H1 (cell line): ENCODE measurements around the gene NOG. TPM values are rescaled to one million over a fixed set of nuclear protein-coding genes. Genes with fewer than 3 reads are reported as not detected.

Experiments
- ASH2L ChIP-seq: fragments of 200-600, 300-600 bp; sonication (generic); IDR thresholded peaks from one replicate; pipeline ENCODE4 v1.7.1; 2017; ENCODE audit warnings: low read length
- HDAC6 ChIP-seq: IDR thresholded peaks from one replicate; pipeline ENCODE4 v1.7.1; 2012; ENCODE audit warnings: low read depth, mild to moderate bottlenecking, inconsistent platforms, low read length, moderate library complexity
- RNF2 ChIP-seq: fragments of 200-900, 300-1000 bp; sonication (generic); IDR thresholded peaks from 2 replicates; pipeline ENCODE4 v1.7.1; 2016; ENCODE audit warnings: borderline replicate concordance, low read depth, mild to moderate bottlenecking, antibody characterized with exemption, low read length; ENCODE audit not compliant: poor library complexity, severe bottlenecking; ENCODE audit errors: missing control alignments
- SIN3A ChIP-seq, 2 experiments: IDR thresholded peaks in 1 of 2; conservative IDR thresholded peaks in 1 of 2; 2 replicates each; pipeline ENCODE4 v1.6.1; 2011 to 2012; ENCODE audit warnings: low read length in 2 of 2, improper control_type of control experiment in 1 of 2, low read depth in 1 of 2, mild to moderate bottlenecking in 1 of 2
- SUZ12 ChIP-seq: fragments of 200-600 bp; sonication (generic); IDR thresholded peaks from 2 replicates; pipeline ENCODE4 v1.6.1; 2012; ENCODE audit warnings: mild to moderate bottlenecking, inconsistent platforms, low read length, moderate library complexity, mixed read lengths
- polyA plus RNA-seq, 7 experiments: library from polyadenylated mRNA; depleted of rRNA in 3 of 7; stranded (reverse) in 5 of 7; unstranded in 2 of 7; fragments of >200 nt in 5 of 7; fragments of 200-250 nt in 2 of 7; gene quantifications; 1 replicate in 5 of 7; 2 replicates in 1 of 7; 4 replicates in 1 of 7; pipeline versions ENCODE4 v1.2.1 to v1.2.3, GENCODE V29; 2011 to 2013; ENCODE audit warnings: missing spikeins in 2 of 7, mixed read lengths in 2 of 7
- total RNA-seq: library from RNA; stranded (reverse); fragmentation: NEBNext Ultra II Directional; extraction: Animal tissue kit (Norgen Biotek cat#: 25700); gene quantifications from 2 replicates; pipeline ENCODE4 v1.2.1, GENCODE V29; 2021
- TF ChIP-seq, protein P1 (sequence below): IDR thresholded peaks from 2 replicates; pipeline ENCODE4 v1.6.1; 2012; ENCODE audit warnings: inconsistent platforms

The NOG gene
- total and polyA plus RNA-seq, 2 of the 8 experiments (the other 6 are each of a cell fraction or from before 2014, with no cell fraction given): 0.35 TPM

DNA sequence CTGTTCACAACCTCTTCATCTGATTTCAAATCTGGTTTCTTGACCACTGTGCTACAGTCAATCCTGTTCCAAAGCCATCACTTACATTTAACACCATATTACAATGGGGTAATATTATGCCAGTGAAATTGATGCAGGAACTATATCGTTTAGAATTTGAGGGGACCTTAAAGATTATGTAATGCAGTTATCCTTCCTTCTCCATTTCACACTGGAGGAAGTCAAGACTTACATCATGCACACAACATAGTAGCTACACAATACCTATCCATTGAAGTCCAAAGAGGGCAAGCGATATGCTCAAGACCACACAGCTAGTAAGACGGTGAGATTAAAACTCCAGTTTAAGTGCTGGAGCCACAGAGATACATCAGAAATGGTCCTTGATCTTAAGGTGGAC is 16.8 kb downstream of the NOG start (continued):
- no peak for TF ChIP-seq SIN3A (conservative IDR thresholded peaks at IDR 0.05 in 1 of 2, IDR thresholded peaks at IDR 0.05 in 1 of 2; ENCODE audit: low read depth in 1 of 2, low read length in 2 of 2)
- TF ChIP-seq SUZ12: no peak
- no peak for TF ChIP-seq HDAC6
- TF ChIP-seq, protein P1, sequence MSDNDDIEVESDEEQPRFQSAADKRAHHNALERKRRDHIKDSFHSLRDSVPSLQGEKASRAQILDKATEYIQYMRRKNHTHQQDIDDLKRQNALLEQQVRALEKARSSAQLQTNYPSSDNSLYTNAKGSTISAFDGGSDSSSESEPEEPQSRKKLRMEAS: no peak
- TF ChIP-seq ASH2L: no peak
- no peak for TF ChIP-seq RNF2
- TF ChIP-seq, all 59 proteins: peak for 0
